ENCODE data around the gene CEBPG. TPM values are rescaled to one million over a fixed set of nuclear protein-coding genes. Genes with fewer than 3 reads are reported as not detected.
A peak's percentile ranks its signal among the peaks of the same experiment; 100 is the strongest.

The CEBPG gene
- total and polyA plus RNA-seq, 11 donors = 11.8 to 30.7 (median 14.7) TPM

DNA sequence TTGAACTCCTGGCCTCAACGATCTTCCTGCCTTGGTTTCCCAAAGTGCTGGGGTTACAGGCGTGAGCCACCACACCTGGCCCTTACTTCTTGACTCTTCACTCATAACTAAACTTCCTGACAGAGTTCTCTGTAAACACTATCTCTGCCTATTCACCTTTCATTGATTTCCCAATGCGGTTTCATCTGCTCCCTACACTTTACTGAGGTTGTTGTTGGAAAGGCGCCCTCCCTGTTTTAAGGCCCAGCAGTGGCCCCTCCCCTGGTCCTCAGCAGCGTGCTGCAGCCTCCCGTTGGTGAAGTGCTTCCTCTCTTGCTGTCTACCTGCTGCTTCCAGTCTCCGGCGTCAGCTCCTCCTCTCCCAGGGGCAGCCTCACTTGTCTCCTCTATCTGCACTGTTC is 44.4 kb upstream of the CEBPG start:
- ATAC-seq (no peak), DNase-seq (no peak)
- Histone ChIP-seq H3K9me3 (peaks cover 0 to 16% (median 8%) of the 10 kb centered on the region in 12 donors), H3K27me3 (peaks cover 0 to 16% (median 0%) of the 10 kb centered on the region in 9 donors), H3K36me3 (no peaks in the 10 kb centered on the region), H3K4me1 (peaks cover 0 to 40% (median 0%) of the 10 kb centered on the region in 12 donors), H3K4me3 (no peak overlapping the region), H3K27ac (no peak overlapping the region)
- TF ChIP-seq, protein P1, sequence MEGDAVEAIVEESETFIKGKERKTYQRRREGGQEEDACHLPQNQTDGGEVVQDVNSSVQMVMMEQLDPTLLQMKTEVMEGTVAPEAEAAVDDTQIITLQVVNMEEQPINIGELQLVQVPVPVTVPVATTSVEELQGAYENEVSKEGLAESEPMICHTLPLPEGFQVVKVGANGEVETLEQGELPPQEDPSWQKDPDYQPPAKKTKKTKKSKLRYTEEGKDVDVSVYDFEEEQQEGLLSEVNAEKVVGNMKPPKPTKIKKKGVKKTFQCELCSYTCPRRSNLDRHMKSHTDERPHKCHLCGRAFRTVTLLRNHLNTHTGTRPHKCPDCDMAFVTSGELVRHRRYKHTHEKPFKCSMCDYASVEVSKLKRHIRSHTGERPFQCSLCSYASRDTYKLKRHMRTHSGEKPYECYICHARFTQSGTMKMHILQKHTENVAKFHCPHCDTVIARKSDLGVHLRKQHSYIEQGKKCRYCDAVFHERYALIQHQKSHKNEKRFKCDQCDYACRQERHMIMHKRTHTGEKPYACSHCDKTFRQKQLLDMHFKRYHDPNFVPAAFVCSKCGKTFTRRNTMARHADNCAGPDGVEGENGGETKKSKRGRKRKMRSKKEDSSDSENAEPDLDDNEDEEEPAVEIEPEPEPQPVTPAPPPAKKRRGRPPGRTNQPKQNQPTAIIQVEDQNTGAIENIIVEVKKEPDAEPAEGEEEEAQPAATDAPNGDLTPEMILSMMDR (IDR thresholded peaks at IDR 0.05) = no peak
- no peak for TF ChIP-seq POLR2A (IDR thresholded peaks at IDR 0.05)
- WGBS, 4 donors = 61 to 66% (median 63%) methylated on average over 8 of the region's 8 CpGs
- intact Hi-C loops (cut with DNase I) = no loop called here

DNA sequence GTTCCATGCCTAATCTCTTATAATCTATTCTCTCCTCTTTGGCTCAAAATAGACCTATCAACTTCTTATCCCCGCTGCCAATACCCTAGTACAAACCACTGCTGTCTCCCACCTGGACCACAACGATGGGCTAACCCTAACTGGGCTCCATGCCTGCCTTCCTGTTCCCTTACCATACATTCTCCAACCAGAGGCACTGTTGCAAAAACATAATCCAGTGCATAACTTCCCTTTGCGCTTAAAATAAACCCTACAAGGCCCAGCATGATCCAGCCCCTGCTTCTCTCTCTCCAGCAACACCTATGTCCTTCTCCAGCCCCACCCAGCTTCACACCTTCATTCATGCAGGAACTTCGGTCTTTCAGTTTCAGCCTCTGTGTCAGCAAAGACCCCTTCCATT is 43.8 kb upstream of the CEBPG start:
- no peak overlapping the region for H3K27ac ChIP-seq
- peaks cover 0 to 16% (median 0%) of the 10 kb centered on the region in 9 donors for H3K27me3 ChIP-seq
- H3K4me1 ChIP-seq = peaks cover 0 to 40% (median 0%) of the 10 kb centered on the region in 12 donors
- H3K4me3 ChIP-seq = no peak overlapping the region
- ATAC-seq (no peak), DNase-seq (no peak)
- TF ChIP-seq POLR2A (IDR thresholded peaks at IDR 0.05) = no peak
- TF ChIP-seq, protein P1 (IDR thresholded peaks at IDR 0.05) = no peak
- intact Hi-C loops (cut with DNase I) = no loop called here
- WGBS, 4 donors = 68 to 86% (median 76%) methylated on average over 4 of the region's 4 CpGs
- no peaks in the 10 kb centered on the region for H3K36me3 ChIP-seq
- peaks cover 0 to 16% (median 8%) of the 10 kb centered on the region in 12 donors for H3K9me3 ChIP-seq

DNA sequence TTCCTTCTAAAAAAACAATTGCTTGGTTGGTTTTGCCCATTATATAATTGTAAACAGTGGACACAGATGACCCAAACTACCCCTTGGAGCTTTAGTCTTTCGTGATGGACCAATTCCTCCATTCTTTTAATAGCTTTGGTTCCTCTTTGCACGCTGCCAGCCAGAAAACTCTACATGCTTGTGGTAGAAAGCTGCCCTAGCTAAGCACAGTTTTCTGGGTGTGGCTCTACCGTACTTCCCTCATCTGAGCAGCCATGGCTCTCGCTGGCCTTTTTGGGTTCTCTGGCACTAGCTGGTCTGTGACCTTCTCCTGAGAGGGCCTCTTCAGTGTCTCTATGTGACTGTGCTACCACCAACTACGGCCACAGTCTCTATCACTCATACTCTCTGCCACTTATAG is 41.3 kb upstream of the CEBPG start:
- H3K27me3 ChIP-seq = peaks cover 0 to 16% (median 0%) of the 10 kb centered on the region in 9 donors
- H3K4me1 ChIP-seq = peaks cover 0 to 40% (median 0%) of the 10 kb centered on the region in 12 donors
- WGBS, 4 donors = 77 to 84% (median 82%) methylated on average over 5 of the region's 5 CpGs
- DNase-seq = peak in 3 of 5 donors; percentile 16 to 49 (median 22)
- H3K36me3 ChIP-seq = no peaks in the 10 kb centered on the region
- ATAC-seq = peak in 3 of 4 donors; percentile 29 to 66 (median 58)
- H3K4me3 ChIP-seq = no peak overlapping the region
- peak overlapping the region in 1 of 12 donors; percentile 63 for H3K27ac ChIP-seq
- TF ChIP-seq, protein P1 (IDR thresholded peaks at IDR 0.05) = no peak
- no peak for TF ChIP-seq POLR2A (IDR thresholded peaks at IDR 0.05)
- no peaks in the 10 kb centered on the region for H3K9me3 ChIP-seq
- intact Hi-C loops (cut with DNase I) = loop anchor here in 1 of 10 donors (2.0 kb wide), 1 partner anchor 75 kb away; no protein-coding TSS in a partner anchor

DNA sequence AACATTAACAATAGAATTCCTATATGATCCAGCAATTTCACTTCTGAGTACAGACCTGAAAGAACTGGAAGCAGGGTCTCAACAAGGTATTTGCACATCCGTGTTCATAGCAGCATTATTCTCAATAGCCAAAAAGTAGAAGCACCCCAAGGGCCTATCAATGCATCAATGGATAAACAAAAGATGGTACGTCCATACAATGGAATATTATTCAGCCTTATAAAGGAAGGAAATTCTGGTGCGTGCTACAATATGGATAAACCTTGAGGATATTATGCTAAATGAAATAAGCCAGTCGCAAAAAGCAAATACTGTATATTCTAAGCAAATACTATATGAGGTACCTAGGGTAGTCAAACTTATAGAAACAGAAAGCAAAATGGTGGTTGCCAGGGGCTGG is 40.4 kb upstream of the CEBPG start:
- H3K4me1 ChIP-seq = peaks cover 0 to 40% (median 0%) of the 10 kb centered on the region in 12 donors
- no peak for DNase-seq
- peaks cover 0 to 16% (median 0%) of the 10 kb centered on the region in 9 donors for H3K27me3 ChIP-seq
- TF ChIP-seq, protein P1 (IDR thresholded peaks at IDR 0.05) = no peak
- TF ChIP-seq POLR2A (IDR thresholded peaks at IDR 0.05) = no peak
- no peak overlapping the region for H3K27ac ChIP-seq
- WGBS, 4 donors = 93 to 94% (median 93%) methylated on average over 4 of the region's 4 CpGs
- H3K36me3 ChIP-seq = no peaks in the 10 kb centered on the region
- intact Hi-C loops (cut with DNase I) = loop anchor here in 1 of 10 donors (2.0 kb wide), 1 partner anchor 74 kb away; no protein-coding TSS in a partner anchor
- no peak for ATAC-seq
- H3K4me3 ChIP-seq = no peak overlapping the region
- H3K9me3 ChIP-seq = no peaks in the 10 kb centered on the region

All from heart left ventricle (tissue), 16 donors.